HG02763 (cell line): Measurements from ENCODE around the gene TMEM45A.
A peak's percentile ranks its signal among the peaks of the same experiment; 100 is the strongest.

Experiments
- ATAC-seq: cut with Tn5 transposase; IDR thresholded peaks from one replicate; pipeline ENCODE4 v1.9.1; 2021; ENCODE audit warnings: mild to moderate bottlenecking, moderate library complexity; ENCODE audit not compliant: unreplicated experiment

Gene TMEM45A

GRCh38 chr3:100609963-100610362 is 117.5 kb downstream of the TMEM45A start:
- ATAC-seq, result no peak

GRCh38 chr3:100611221-100611620 is 118.8 kb downstream of the TMEM45A start:
- no peak for ATAC-seq

DNA sequence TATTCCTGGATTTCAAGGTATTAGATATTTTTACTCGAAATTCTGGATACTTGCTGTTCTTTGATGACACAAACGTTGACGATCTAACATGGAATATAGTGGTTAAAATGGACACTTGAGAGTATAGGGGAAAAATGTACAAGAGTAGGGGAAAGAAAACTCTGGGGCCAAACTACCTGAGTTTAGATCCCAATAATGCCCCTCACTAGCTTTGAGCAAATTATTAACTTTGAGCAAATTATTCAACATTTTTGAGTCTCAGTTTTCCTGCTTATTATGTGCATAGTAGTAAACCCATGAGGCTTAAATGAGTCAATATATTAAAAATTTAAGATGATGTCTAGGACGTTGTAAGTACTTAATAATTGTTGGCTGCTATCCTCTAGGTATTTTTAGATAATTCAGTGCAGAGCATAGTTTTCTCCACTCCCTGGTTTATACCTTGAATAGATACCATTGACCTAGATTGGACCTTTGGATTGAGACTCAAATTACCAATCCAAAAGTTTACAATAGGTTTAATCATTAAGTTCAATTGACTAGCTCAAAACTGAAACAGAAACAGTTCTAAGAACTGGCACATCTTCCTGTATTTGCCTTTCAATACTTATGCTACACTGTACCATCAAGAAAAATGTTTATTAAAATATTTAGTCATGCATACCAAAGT is 121.4 kb downstream of the TMEM45A start:
- ATAC-seq, result peak; percentile 53

DNA sequence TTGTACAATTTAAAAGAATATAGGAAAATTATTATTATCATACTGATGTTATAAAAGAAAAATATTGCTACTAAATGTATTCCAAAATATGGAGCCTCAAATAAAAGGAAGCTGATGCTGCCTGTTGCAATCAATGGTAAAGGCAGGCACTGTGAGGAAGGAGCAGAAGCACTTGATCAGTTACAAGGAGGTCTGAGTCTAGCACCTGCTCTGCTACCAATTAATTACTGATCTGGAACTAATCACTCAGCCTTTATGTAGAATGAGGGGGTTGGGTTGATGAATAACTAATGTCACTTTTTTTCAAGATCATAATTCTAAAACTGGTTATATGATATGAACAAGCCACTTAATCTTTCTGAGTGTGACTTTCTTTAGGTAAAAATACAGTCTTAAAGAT is 122.5 kb downstream of the TMEM45A start:
- no peak for ATAC-seq

DNA sequence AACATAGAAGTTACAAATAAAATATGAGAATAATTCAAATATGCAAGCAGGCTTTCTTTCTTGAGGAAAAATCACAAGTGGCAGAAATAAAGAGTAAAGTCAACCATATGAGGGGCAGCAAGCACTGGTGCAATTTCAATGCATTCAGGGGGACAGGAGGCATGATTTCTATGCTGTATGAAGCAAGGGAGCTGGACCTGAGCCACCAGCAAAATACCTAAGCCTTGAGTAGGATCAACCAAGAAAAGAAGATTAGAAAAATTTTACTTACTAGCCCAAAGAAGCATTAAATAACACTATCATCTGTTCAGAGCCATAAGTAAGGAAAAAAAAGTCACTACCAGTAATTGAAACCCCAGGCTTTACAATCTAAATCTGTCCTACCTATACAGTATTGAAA is 123.3 kb downstream of the TMEM45A start:
- no peak for ATAC-seq

DNA sequence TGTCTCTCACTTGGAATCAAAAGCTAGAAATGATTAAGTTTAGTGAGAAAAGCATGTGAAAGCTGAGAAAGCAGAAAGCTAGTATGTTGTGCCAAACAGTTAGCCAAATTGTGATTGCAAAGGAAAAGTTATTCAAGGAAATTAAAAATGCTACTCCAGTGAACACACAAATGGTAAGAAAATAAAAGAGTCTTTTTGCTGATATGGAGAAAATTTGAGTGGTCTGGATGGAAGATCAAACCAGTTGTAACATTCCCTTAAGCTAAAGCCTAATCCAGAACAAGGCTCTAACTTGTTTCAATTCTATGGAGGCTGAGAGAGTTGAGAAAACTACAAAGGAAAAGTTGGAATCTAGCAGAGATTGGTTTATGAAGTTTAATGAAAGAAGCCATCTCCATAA is 128.8 kb downstream of the TMEM45A start:
- ATAC-seq, result no peak
